Endothelial cell of umbilical vein (primary cell): Measurements from ENCODE around the gene C9orf72. TPM values are rescaled to one million over a fixed set of nuclear protein-coding genes. Genes with fewer than 3 reads are reported as not detected.

Source experiments
- BruUV-seq: library from RNA; stranded (reverse); fragments of 400-500 nt; replicated peaks from 2 replicates; lab custom pipeline; 2021; lab: Mats Ljungman, UMichigan
- CTCF ChIA-PET: fragments of 300-600, 350-600 bp; sonication (Branson Sonifier 250); formaldehyde crosslinking; loops from one replicate; lab custom pipeline; 2021; ENCODE audit warnings: antibody characterized with exemption, inconsistent platforms; lab: Charles Lee
- POLR2A ChIA-PET: fragments of 300-600, 350-600 bp; sonication (Branson Sonifier 250); formaldehyde crosslinking; loops from one replicate; lab custom pipeline; 2021; ENCODE audit warnings: antibody characterized with exemption, inconsistent platforms; lab: Charles Lee
- DNase-seq: peaks from one replicate; pipeline ENCODE4 v3.0.0-alpha.2; 2011; ENCODE audit warnings: low read depth, low spot score
- FAIRE-seq: peaks from 2 replicates; lab custom pipeline; 2011; peaks lifted over from hg19 to GRCh38; lab: Jason Lieb, UNC
- H2AFZ ChIP-seq: 2 replicates; pipeline ENCODE4 v1.6.0; 2012; ENCODE audit warnings: low read depth, low read length, control low read depth, inconsistent platforms
- H3K27ac ChIP-seq: 2 replicates; pipeline ENCODE4 v1.5.1; 2011; ENCODE audit warnings: low read depth, mild to moderate bottlenecking, control low read depth, low read length, moderate library complexity; ENCODE audit not compliant: insufficient read depth
- H3K27me3 ChIP-seq, 2 experiments: 2 replicates each; pipeline versions ENCODE4 v1.6.0 to v1.6.1; 2011; ENCODE audit warnings: low read length in 2 of 2, mixed read lengths in 1 of 2; ENCODE audit not compliant: control insufficient read depth in 2 of 2, insufficient read depth in 2 of 2
- H3K36me3 ChIP-seq, 2 experiments: 2 replicates in 1 of 2; 3 replicates in 1 of 2; pipeline ENCODE4 v1.5.1; 2011; ENCODE audit warnings: low read length in 2 of 2, mild to moderate bottlenecking in 1 of 2, moderate library complexity in 1 of 2; ENCODE audit not compliant: control insufficient read depth in 2 of 2, insufficient read depth in 2 of 2; ENCODE audit errors: extremely low read depth in 1 of 2
- H3K4me1 ChIP-seq: 3 replicates; pipeline ENCODE4 v1.5.1; 2011; ENCODE audit warnings: mild to moderate bottlenecking, low read length; ENCODE audit not compliant: control insufficient read depth, insufficient read depth; ENCODE audit errors: extremely low read depth
- H3K4me2 ChIP-seq: 2 replicates; pipeline ENCODE4 v1.6.1; 2011; ENCODE audit warnings: low read length, control low read depth, mixed read lengths; ENCODE audit not compliant: insufficient read depth
- H3K4me3 ChIP-seq, 3 experiments: fragments of 200-600 bp in 1 of 3; sonication (generic), shearing (Covaris generic) in 1 of 3; replicated peaks in 1 of 3; 2 replicates each; pipeline ENCODE4 v1.5.1; 2011 to 2016; ENCODE audit warnings: control low read depth in 3 of 3, low read length in 3 of 3, mild to moderate bottlenecking in 2 of 3, inconsistent platforms in 1 of 3, low read depth in 1 of 3, moderate library complexity in 1 of 3; ENCODE audit not compliant: insufficient read depth in 1 of 3
- H3K79me2 ChIP-seq: 2 replicates; pipeline ENCODE4 v1.6.0; 2012; ENCODE audit warnings: low read length, inconsistent platforms; ENCODE audit not compliant: control insufficient read depth, insufficient read depth
- H3K9ac ChIP-seq: replicated peaks from 2 replicates; pipeline ENCODE3; 2011; ENCODE audit warnings: low read length, control low read depth; ENCODE audit not compliant: insufficient read depth; ENCODE audit errors: extremely low read depth
- H3K9me1 ChIP-seq: replicated peaks from 3 replicates; pipeline ENCODE4 v1.6.0; 2011; ENCODE audit warnings: mild to moderate bottlenecking, low read length; ENCODE audit not compliant: control insufficient read depth, insufficient read depth; ENCODE audit errors: extremely low read depth
- H3K9me3 ChIP-seq: replicated peaks from 2 replicates; pipeline ENCODE4 v1.5.1; 2012; ENCODE audit warnings: low read length, inconsistent platforms; ENCODE audit not compliant: control insufficient read depth, insufficient read depth
- H4K20me1 ChIP-seq: replicated peaks from 2 replicates; pipeline ENCODE3; 2011; ENCODE audit warnings: mild to moderate bottlenecking, low read length; ENCODE audit not compliant: control insufficient read depth, insufficient read depth; ENCODE audit errors: extremely low read depth
- EZH2 ChIP-seq: IDR thresholded peaks from 2 replicates; pipeline ENCODE4 v1.6.1; 2012; ENCODE audit warnings: borderline replicate concordance, low read depth, mild to moderate bottlenecking, moderate library complexity, low read length, inconsistent platforms; ENCODE audit not compliant: severe bottlenecking
- FOS ChIP-seq: IDR thresholded peaks from 2 replicates; pipeline ENCODE4 v1.6.1; 2011; ENCODE audit warnings: mild to moderate bottlenecking, low read length, moderate library complexity, borderline replicate concordance; ENCODE audit not compliant: insufficient read depth
- GATA2 ChIP-seq: IDR thresholded peaks from 2 replicates; pipeline ENCODE4 v1.7.0; 2011; ENCODE audit warnings: low read depth, mild to moderate bottlenecking, moderate library complexity, mixed read lengths, low read length; ENCODE audit not compliant: insufficient read length, insufficient read depth
- JUN ChIP-seq: IDR thresholded peaks from 2 replicates; pipeline ENCODE4 v1.6.1; 2011; ENCODE audit warnings: borderline replicate concordance, low read depth; ENCODE audit not compliant: insufficient read length, insufficient read depth
- MYC ChIP-seq: IDR thresholded peaks from one replicate; pipeline ENCODE4 v1.6.1; 2011; ENCODE audit warnings: mild to moderate bottlenecking, low read depth, low read length
- POLR2A ChIP-seq: IDR thresholded peaks from 2 replicates; pipeline ENCODE4 v1.6.1; 2012; ENCODE audit warnings: low read depth, mild to moderate bottlenecking, control low read depth, low read length
- POLR2AphosphoS5 ChIP-seq: IDR thresholded peaks from 2 replicates; pipeline ENCODE4 v1.6.1; 2012; ENCODE audit warnings: low read depth, mild to moderate bottlenecking, control low read depth, low read length, moderate library complexity; ENCODE audit not compliant: insufficient read depth
- dilution Hi-C: fragments of 300-500 bp; cut with MboI; formaldehyde crosslinking; loops from one replicate; pipeline ENCODE4 v1.15.0; 2019; ENCODE audit warnings: low sequenced_read_pairs; ENCODE audit not compliant: extremely low pct_ligation_motif_present
- intact Hi-C: fragments of 100-400 bp; cut with micrococcal nuclease; formaldehyde crosslinking; loops from one replicate; pipeline ENCODE4 v1.10.0; 2022
- polyA plus RNA-seq, 4 experiments: library from polyadenylated mRNA; depleted of rRNA in 3 of 4; stranded (reverse) in 3 of 4; unstranded in 1 of 4; fragments of >200 nt; gene quantifications; 2 replicates each; pipeline versions ENCODE4 v1.2.1 to v1.2.3, GENCODE V29; 2011 to 2012; ENCODE audit warnings: missing spikeins in 1 of 4
- total RNA-seq: library from RNA; stranded (reverse); gene quantifications from 2 replicates; pipeline ENCODE4 v1.2.3, GENCODE V29; 2021
- TF ChIP-seq, protein P1 (sequence below), 2 donors: IDR thresholded peaks; 1 replicate in 1 of 2; 2 replicates in 1 of 2; pipeline ENCODE4 v1.5.1; 2011; ENCODE audit warnings: low read length in 2 of 2, mild to moderate bottlenecking in 2 of 2, moderate library complexity in 2 of 2, control low read depth in 1 of 2, inconsistent platforms in 1 of 2, low read depth in 1 of 2; ENCODE audit not compliant: insufficient read depth in 1 of 2; ENCODE audit errors: extremely low read depth in 1 of 2
- TF ChIP-seq, protein P2 (sequence below): IDR thresholded peaks from 2 replicates; pipeline ENCODE4 v1.6.1; 2011; ENCODE audit not compliant: insufficient read depth, insufficient read length

The C9orf72 gene
- total and polyA plus RNA-seq, 2 donors (not counting 3 experiments of a cell fraction or from before 2014, with no cell fraction given): 2.7 to 7.3 TPM

DNA sequence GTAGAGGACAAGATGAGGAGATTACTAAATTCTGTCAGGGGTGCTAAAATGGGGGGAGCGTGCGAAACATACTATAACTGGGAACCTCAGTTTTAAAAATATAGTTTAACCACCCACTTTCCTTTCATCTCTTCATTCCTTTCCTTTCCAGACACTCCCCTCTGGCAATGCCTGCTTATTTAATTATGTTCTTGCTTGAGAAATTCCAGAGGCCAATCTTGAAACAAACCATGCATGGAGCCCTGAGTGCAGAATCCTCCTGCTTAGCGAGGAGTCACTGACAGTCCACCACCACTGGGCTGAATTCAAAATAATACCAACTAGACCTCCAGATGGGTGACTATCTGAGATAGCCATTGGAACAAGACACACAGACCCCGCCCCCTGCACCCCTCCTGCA, 29.7 kb upstream of the C9orf72 start:
- H3K9me3 ChIP-seq: no peaks in the 10 kb centered on the region
- H3K4me1 ChIP-seq: no peaks in the 10 kb centered on the region
- no peak overlapping the region for H3K9ac ChIP-seq
- intact Hi-C loops: no loop called here
- DNase-seq (no peak), FAIRE-seq (no peak)
- H3K36me3 ChIP-seq: no peaks in the 10 kb centered on the region
- H3K79me2 ChIP-seq: no peaks in the 10 kb centered on the region
- H3K4me3 ChIP-seq: no peak overlapping the region
- dilution Hi-C loops: no loop called here
- TF ChIP-seq FOS (no peak), JUN (no peak), GATA2 (no peak), MYC (no peak), POLR2A (no peak), EZH2 (no peak), POLR2AphosphoS5 (no peak)
- TF ChIP-seq, protein P1, sequence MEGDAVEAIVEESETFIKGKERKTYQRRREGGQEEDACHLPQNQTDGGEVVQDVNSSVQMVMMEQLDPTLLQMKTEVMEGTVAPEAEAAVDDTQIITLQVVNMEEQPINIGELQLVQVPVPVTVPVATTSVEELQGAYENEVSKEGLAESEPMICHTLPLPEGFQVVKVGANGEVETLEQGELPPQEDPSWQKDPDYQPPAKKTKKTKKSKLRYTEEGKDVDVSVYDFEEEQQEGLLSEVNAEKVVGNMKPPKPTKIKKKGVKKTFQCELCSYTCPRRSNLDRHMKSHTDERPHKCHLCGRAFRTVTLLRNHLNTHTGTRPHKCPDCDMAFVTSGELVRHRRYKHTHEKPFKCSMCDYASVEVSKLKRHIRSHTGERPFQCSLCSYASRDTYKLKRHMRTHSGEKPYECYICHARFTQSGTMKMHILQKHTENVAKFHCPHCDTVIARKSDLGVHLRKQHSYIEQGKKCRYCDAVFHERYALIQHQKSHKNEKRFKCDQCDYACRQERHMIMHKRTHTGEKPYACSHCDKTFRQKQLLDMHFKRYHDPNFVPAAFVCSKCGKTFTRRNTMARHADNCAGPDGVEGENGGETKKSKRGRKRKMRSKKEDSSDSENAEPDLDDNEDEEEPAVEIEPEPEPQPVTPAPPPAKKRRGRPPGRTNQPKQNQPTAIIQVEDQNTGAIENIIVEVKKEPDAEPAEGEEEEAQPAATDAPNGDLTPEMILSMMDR (IDR thresholded peaks at IDR 0.05; ENCODE audit: extremely low read depth in 1 of 2, insufficient read depth in 1 of 2, low read depth in 1 of 2, low read length in 2 of 2): no peak
- TF ChIP-seq, protein P2, sequence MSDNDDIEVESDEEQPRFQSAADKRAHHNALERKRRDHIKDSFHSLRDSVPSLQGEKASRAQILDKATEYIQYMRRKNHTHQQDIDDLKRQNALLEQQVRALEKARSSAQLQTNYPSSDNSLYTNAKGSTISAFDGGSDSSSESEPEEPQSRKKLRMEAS: no peak
- H3K27ac ChIP-seq: no peak overlapping the region
- no peak overlapping the region for H3K4me2 ChIP-seq
- BruUV-seq: no TSS peak
- ChIA-PET POLR2A (no interaction called here), CTCF (no interaction called here)
- H4K20me1 ChIP-seq: no peaks in the 10 kb centered on the region
- no peaks in the 10 kb centered on the region for H3K9me1 ChIP-seq
- no peak overlapping the region for H2AFZ ChIP-seq
- no peaks in the 10 kb centered on the region for H3K27me3 ChIP-seq
